ENCODE measurements around the gene INTS14. TPM values are rescaled to one million over a fixed set of nuclear protein-coding genes. Genes with fewer than 3 reads are reported as not detected.

INTS14 gene
- total and polyA plus RNA-seq, 9 donors, result 25.5 to 41.7 (median 28.1) TPM

- Histone ChIP-seq H3K27ac (no peak overlapping the region), H3K9me3 (no peaks in the 10 kb centered on the region), H3K4me3 (no peak overlapping the region), H3K27me3 (no peaks in the 10 kb centered on the region), H3K4me1 (ENCODE audit: insufficient read depth) (no peaks in the 10 kb centered on the region), H3K36me3 (no peaks in the 10 kb centered on the region)
- 96 to 100% (median 100%) methylated on average over 1 of the region's 1 CpG for WGBS, 3 donors
- no peak for DNase-seq
- TF ChIP-seq EP300 (IDR thresholded peaks at IDR 0.05), result no peak
- intact Hi-C loops (cut with DNase I), result no loop called here
These were observed 7.4 kb downstream of the INTS14 start for GRCh38 chr15:65603559-65603958.

- Histone ChIP-seq H3K9me3 (no peaks in the 10 kb centered on the region), H3K27ac (no peak overlapping the region), H3K4me3 (no peak overlapping the region), H3K4me1 (ENCODE audit: insufficient read depth) (no peaks in the 10 kb centered on the region), H3K36me3 (no peaks in the 10 kb centered on the region), H3K27me3 (no peaks in the 10 kb centered on the region)
- no peak for DNase-seq
- no peak for TF ChIP-seq CTCF (IDR thresholded peaks at IDR 0.05)
- TF ChIP-seq POLR2A (IDR thresholded peaks at IDR 0.05), result no peak
- no peak for TF ChIP-seq EP300 (IDR thresholded peaks at IDR 0.05)
- 44 to 49% (median 47%) methylated on average over 2 of the region's 2 CpGs for WGBS, 3 donors
- intact Hi-C loops (cut with DNase I), result no loop called here
These were observed 7.8 kb downstream of the INTS14 start for GRCh38 chr15:65603134-65603533.

- H3K36me3 ChIP-seq, result no peaks in the 10 kb centered on the region
- H3K4me1 ChIP-seq (ENCODE audit: insufficient read depth), result no peaks in the 10 kb centered on the region
- H3K9me3 ChIP-seq, result no peaks in the 10 kb centered on the region
- no peaks in the 10 kb centered on the region for H3K27me3 ChIP-seq
- intact Hi-C loops (cut with DNase I), result no loop called here
- TF ChIP-seq POLR2A (IDR thresholded peaks at IDR 0.05) (no peak), EP300 (IDR thresholded peaks at IDR 0.05) (no peak), CTCF (IDR thresholded peaks at IDR 0.05) (no peak)
- no peak overlapping the region for H3K4me3 ChIP-seq
- DNase-seq, result no peak
- no peak overlapping the region for H3K27ac ChIP-seq
- 75 to 87% (median 80%) methylated on average over 5 of the region's 5 CpGs for WGBS, 3 donors
These were observed 11.3 kb downstream of the INTS14 start for GRCh38 chr15:65599677-65600076.

- no peak overlapping the region for H3K27ac ChIP-seq
- intact Hi-C loops (cut with DNase I), result no loop called here
- TF ChIP-seq POLR2A (IDR thresholded peaks at IDR 0.05) (no peak), EP300 (IDR thresholded peaks at IDR 0.05) (no peak), CTCF (IDR thresholded peaks at IDR 0.05) (no peak)
- no peak for DNase-seq
- 93 to 95% (median 94%) methylated on average over 2 of the region's 2 CpGs for WGBS, 3 donors
- no peaks in the 10 kb centered on the region for H3K27me3 ChIP-seq
- no peak overlapping the region for H3K4me3 ChIP-seq
- no peaks in the 10 kb centered on the region for H3K9me3 ChIP-seq
- H3K4me1 ChIP-seq (ENCODE audit: insufficient read depth), result no peaks in the 10 kb centered on the region
- H3K36me3 ChIP-seq, result no peaks in the 10 kb centered on the region
These were observed 12.5 kb downstream of the INTS14 start for GRCh38 chr15:65598468-65598867.

GRCh38 chr15:65595960-65596359 lies 15.0 kb downstream of the INTS14 start:
- intact Hi-C loops (cut with DNase I), result no loop called here
- 69 to 81% (median 76%) methylated on average over 3 of the region's 3 CpGs for WGBS, 3 donors
- H3K27ac ChIP-seq, result no peak overlapping the region
- TF ChIP-seq EP300 (IDR thresholded peaks at IDR 0.05) (no peak), POLR2A (IDR thresholded peaks at IDR 0.05) (no peak), CTCF (IDR thresholded peaks at IDR 0.05) (no peak)
- H3K36me3 ChIP-seq, result no peaks in the 10 kb centered on the region
- no peaks in the 10 kb centered on the region for H3K9me3 ChIP-seq
- no peaks in the 10 kb centered on the region for H3K27me3 ChIP-seq
- no peaks in the 10 kb centered on the region for H3K4me1 ChIP-seq (ENCODE audit: insufficient read depth)
- DNase-seq, result no peak
- H3K4me3 ChIP-seq, result no peak overlapping the region
